Bone marrow (tissue), 2 donors: ENCODE data around the gene CNTNAP5.

ENCODE experiments used
- DNase-seq, 2 donors: peaks; one replicate each; lab custom pipeline; 2025; lab: John Stamatoyannopoulos, UW

The CNTNAP5 gene

GRCh38 chr2:124159166-124159565 lies 134.1 kb downstream of the CNTNAP5 start:
- DNase-seq, result no peak

- DNase-seq, result no peak
These were observed 136.5 kb downstream of the CNTNAP5 start for GRCh38 chr2:124161542-124161941.

- no peak for DNase-seq
These were observed 137.2 kb downstream of the CNTNAP5 start for GRCh38 chr2:124162256-124162655.

- no peak for DNase-seq
These were observed 138.8 kb downstream of the CNTNAP5 start for GRCh38 chr2:124163840-124164239.

- DNase-seq, result no peak
These were observed 140.6 kb downstream of the CNTNAP5 start for GRCh38 chr2:124165698-124166097.

- DNase-seq, result no peak
These were observed 146.5 kb downstream of the CNTNAP5 start for GRCh38 chr2:124171472-124172063.

- no peak for DNase-seq
These were observed 153.6 kb downstream of the CNTNAP5 start for GRCh38 chr2:124178719-124179118.

- no peak for DNase-seq
These were observed 155.5 kb downstream of the CNTNAP5 start for GRCh38 chr2:124180635-124181034.

GRCh38 chr2:124186801-124187200 lies 161.7 kb downstream of the CNTNAP5 start:
- DNase-seq, result no peak

- DNase-seq, result no peak
These were observed 162.9 kb downstream of the CNTNAP5 start for GRCh38 chr2:124187948-124188347.

GRCh38 chr2:124193706-124194105 lies 168.6 kb downstream of the CNTNAP5 start:
- no peak for DNase-seq

GRCh38 chr2:124201713-124202112 lies 176.6 kb downstream of the CNTNAP5 start:
- DNase-seq, result no peak

- DNase-seq, result no peak
These were observed 184.4 kb downstream of the CNTNAP5 start for GRCh38 chr2:124209441-124209840.

GRCh38 chr2:124211461-124211860 lies 186.4 kb downstream of the CNTNAP5 start:
- DNase-seq, result no peak

- DNase-seq, result no peak
These were observed 189.0 kb downstream of the CNTNAP5 start for GRCh38 chr2:124213977-124214587.

- DNase-seq, result no peak
These were observed 221.1 kb downstream of the CNTNAP5 start for GRCh38 chr2:124246170-124246569.

GRCh38 chr2:124248386-124248785 lies 223.3 kb downstream of the CNTNAP5 start:
- DNase-seq, result no peak

GRCh38 chr2:124250433-124250832 lies 225.3 kb downstream of the CNTNAP5 start:
- DNase-seq, result no peak

GRCh38 chr2:124254621-124255020 lies 229.5 kb downstream of the CNTNAP5 start:
- DNase-seq, result no peak

- no peak for DNase-seq
These were observed 232.0 kb downstream of the CNTNAP5 start for GRCh38 chr2:124257120-124257519.

- no peak for DNase-seq
These were observed 233.2 kb downstream of the CNTNAP5 start for GRCh38 chr2:124258140-124258880.

- no peak for DNase-seq
These were observed 236.4 kb downstream of the CNTNAP5 start for GRCh38 chr2:124261456-124261855.

- no peak for DNase-seq
These were observed 239.5 kb downstream of the CNTNAP5 start for GRCh38 chr2:124264551-124265091.
